ENCODE measurements around the gene TTC14.
"Not testable (repeated sequence)": the region's sequence is repeated elsewhere in the genome, so short reads cannot be mapped to it uniquely, and the experiment has no call there.

The TTC14 gene, protein sequence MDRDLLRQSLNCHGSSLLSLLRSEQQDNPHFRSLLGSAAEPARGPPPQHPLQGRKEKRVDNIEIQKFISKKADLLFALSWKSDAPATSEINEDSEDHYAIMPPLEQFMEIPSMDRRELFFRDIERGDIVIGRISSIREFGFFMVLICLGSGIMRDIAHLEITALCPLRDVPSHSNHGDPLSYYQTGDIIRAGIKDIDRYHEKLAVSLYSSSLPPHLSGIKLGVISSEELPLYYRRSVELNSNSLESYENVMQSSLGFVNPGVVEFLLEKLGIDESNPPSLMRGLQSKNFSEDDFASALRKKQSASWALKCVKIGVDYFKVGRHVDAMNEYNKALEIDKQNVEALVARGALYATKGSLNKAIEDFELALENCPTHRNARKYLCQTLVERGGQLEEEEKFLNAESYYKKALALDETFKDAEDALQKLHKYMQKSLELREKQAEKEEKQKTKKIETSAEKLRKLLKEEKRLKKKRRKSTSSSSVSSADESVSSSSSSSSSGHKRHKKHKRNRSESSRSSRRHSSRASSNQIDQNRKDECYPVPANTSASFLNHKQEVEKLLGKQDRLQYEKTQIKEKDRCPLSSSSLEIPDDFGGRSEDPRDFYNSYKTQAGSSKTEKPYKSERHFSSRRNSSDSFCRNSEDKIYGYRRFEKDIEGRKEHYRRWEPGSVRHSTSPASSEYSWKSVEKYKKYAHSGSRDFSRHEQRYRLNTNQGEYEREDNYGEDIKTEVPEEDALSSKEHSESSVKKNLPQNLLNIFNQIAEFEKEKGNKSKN

DNA sequence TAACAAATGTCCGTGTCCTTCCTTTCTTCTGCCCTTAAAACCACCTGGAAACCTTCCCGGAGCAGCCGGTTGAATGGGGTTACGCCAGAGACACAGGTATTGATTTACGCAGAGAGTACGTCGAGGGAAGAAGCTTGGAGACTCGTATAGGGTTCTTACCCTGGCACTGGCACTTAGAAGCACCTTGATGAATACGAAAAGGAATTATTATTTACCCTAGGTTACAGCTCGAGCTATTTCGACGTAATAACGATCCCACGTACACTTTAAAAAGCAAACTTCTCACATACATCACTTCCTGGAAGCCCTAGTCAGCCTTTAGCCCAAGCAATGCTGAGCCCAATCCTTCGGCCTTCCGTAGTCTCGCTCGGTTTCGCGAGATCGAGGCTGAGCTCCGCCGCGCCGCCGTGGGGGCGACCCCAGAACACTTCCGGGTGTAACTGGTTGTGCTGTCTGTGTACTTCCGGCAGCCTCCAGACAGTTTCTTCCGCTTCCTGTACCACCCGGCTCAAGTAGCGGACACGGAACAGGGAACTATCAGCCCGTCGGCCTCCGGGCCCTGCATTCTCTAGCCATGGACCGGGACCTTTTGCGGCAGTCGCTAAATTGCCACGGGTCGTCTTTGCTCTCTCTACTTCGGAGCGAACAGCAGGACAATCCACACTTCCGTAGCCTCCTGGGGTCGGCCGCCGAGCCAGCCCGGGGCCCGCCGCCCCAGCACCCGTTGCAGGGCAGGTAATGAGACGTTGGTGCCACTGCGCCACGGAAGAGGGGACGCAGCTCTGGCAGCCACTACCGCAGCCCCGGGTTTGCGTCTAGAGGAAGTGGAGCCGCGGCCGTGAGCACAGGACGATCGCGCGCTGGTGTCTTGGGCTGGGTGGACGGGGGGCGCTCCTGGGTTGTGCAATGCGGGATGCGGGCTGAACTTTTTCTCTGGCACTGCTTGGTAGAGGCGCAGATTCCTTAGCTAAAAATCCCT, at the start of gene TTC14:
Gene TTC14 (plus strand): TSS at position 476 of the 979 bp plus-strand sequence. CDS start 99 bp downstream, at position 575.
- peak; percentile 95 for FAIRE-seq

DNA sequence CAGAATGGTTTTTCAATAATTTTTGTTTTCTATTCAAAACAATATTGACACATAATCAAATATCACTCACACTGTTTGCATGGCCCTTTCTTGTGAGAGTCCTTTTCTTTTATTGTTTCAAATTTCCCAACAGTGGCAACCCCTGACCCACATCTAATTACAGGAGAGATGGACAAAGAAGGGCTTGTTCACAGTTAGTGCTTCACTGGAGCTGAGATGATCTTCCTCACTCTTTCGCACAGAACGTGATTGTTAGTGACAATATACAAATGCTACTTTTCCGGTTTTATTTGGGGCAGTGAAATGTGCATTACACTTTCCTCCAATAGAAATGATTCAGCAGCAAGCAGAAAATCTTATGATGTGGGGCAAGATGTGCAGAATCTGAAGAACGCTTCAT, 38.6 kb upstream of the TTC14 start:
- FAIRE-seq: no peak

DNA sequence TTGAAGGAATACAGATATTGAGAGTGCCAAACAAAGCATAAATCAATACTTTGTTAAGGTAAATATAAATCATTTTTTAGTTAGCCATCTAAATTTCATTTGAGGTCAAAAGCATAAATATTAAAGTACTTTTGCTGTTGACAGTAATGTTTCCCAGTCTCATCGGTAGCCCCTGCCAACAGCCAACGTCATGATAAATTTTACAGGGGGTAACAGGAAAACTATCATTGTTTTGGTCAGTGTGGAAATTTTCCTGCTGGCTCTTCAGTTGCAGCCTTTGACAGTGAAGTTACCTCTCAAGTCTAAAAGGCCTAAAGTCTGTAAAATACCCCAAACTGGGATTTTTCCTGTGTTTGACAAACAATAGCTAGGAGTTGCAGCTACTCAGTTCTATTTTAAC, 37.3 kb upstream of the TTC14 start:
- no peak for FAIRE-seq

DNA sequence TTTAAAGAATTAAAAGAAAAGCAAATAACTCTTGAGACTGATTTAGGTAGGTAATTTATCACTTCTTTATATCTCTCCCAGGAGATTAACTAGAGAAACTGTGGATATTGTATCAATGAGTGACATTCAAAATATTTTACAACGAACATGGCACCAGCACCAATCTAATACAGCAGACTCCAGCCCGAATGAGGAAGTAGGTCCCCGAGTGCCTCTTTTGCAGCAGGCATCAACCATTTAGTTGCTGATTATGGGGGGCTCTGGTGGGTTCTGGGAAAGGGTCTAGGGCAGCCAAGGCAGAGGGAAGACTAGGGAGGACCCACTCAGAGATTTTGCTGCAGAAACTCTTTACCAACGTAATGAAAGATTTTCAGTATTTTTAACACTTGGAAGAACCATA, 31.7 kb upstream of the TTC14 start:
- no peak for FAIRE-seq

DNA sequence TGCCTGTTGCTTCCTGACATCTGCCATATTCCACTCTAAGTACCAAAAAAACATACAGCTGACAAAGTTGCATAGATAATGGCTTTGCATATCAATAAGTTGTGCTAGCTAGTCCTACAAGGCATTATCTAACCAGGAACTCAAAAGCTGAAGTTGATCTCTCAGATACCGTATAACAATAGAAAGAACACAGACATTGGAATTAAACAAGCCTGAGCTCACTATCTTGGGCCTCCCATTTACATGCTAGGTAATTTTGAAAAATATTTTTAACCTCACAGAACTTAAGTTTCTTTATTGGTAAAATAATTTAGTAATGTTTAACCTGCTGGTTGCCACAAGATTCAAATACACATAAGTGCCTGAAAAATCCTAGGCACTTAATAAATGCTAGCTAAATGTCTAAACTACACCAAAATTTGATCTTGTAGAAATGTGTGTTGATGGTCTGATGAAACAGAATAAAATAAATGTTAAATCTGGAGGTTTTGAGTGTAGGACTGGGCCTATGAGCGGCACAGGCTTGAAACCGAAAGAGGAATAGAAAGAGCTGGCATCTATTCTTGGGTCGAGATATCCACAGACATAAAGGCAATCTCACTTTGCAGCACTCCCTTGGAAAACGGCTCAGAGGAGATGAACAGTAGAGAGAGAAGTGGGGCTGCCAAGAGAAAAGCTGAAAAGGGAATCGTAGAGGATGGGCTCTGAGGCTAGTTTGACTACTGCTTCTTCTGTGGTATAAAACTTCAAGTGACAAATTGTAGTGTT, 29.9 kb upstream of the TTC14 start:
- FAIRE-seq: no peak

DNA sequence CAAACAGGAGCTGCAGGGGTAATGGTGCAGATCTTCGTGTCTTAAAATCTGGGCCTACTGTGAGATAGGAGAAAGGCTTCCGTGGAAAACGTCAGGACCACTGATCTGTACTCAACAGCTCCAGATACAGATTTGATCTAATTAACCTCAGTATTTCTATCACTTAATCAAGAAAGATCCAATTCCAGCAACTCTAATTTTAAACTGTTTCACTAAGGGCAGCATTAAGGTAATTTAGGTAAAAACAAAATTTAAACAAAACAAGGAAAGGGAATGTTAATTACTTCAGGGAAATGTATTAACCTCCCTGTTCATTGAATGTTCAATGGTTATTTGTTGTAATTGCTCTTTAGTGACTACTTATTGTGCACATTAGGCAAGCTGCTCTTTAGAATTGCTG, 26.4 kb upstream of the TTC14 start:
- FAIRE-seq: no peak

DNA sequence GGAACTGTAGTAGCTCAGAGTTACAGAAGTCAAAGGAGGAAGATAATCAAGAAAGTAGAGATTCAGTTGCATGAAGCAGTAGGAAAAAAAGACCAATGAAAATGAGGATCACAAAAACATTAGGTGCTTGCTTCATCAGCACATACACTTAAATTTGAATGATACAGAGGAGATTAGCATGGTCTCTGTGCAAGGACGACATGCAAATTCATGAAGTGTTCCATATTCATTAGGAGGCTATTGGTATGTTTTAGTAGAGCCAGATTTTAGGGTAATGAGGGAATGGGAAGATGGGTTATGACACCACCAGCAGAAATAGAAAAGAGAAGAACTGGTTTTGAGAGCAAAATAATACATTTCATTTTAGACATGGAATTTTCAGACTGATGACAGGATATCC, 21.0 kb upstream of the TTC14 start:
- FAIRE-seq: no peak

DNA sequence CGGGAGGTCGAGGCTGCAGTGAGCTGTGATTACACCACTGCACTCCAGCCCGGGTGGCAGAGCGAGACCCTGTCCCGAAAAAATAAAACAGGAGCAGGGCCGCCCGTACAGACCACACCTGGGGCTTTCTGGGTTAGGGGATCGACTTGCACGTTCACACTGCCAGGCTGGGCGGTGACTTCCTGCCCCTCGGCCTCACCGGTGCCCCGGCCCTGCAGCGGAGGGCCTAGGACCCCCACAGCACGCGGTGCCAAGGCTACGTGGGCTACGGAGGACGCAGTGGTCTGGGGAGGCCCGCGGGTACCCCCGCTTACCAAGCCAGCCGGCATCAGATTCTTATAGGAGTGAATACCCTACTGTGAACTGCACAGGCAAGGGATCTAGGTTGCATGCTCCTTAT, 11.6 kb upstream of the TTC14 start:
- FAIRE-seq: no peak

DNA sequence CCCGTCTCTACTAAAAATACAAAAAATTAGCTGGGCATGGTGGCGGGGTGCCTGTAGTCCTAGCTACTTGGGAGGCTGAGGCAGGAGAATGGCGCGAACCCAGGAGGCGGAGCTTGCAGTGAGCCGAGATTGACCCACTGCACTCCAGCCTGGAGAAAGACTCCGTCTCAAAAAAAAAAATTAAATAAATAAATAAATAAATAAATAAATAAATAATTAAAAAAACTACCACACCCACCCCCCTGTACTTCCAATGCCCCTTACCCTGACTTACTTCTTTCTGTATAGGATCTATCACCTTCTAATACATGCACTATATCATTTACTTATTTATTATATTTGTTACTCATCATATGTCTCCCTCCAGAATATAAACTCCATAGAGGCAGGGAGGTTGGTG, 8.3 kb upstream of the TTC14 start:
- not testable (repeated sequence) for FAIRE-seq

DNA sequence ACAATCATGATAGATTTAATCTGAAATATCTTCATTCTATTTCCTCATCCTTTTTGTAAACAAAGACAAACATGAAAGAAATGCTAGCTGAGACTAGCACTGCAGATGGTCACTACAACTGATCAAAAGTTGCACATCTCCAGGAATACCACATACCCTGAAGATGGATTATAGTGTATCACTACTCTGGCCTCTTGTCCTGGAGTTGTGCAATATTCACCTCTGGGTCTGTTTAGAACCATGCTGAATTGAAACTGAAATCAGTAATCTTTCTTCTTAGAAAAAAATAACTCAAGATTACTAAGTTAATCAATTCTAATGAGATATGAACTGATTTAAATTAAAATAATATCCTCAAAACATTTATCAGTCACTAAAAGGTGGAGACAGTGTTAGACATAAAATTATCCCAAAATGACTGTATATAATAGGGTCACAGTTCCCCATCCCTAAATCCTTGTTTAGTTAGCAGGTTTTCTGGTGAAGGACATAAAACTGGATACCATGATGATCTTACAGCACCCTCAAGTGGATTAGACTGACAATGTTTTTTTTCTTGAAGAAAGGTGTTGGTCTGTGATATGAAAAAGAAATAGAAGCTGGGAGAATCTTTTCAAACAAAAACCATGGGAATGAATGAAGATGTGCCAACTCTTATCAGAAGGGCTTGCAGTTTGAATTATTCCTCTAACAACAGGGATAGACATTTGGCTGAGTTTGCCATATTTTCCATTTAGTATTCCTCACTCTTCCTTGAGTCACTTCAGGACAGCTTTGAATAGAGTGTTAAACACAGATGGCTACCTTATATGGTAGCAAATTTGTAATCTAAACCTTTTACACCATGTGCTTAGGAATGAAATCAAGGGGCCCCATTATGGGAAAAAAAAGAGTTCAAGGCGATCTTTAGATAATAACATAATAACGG, 7.1 kb upstream of the TTC14 start:
- peak; percentile 58 for FAIRE-seq

DNA sequence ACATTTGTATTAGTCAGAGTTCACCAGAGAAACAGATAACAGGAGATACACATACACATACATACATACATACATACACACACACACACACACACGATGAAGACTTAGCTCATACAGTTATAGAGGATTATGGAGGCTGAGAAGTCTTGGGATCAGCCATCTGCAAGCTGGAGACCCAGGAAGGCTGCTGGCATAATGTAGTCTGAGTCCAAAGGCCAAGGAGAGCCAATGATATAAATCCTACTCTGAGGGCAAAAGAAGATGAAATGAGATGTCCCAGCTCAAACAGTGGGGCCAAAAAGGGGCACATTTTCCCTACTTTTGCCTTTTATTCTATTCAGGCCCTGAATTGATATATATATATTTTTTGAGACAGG, 6.4 kb upstream of the TTC14 start:
- no peak for FAIRE-seq

DNA sequence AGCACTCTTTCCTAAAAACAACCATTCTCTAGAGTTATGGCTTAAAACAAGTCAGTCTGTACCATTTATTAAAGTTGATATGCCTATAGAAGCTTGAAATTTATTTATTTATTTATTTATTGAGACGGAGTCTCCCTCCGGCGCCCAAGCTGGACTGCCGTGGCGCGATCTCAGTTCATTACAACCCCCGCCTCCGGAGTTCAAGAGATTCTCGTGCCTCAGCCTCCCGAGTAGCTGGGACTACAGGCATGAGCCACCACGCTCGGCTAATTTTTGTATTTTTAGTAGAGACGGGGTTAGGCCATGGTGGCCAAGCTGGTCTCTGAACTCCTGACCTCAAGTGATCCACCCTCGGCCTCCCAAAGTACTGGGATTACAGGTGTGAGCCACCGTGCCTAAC, 1.5 kb upstream of the TTC14 start:
- FAIRE-seq: no peak

DNA sequence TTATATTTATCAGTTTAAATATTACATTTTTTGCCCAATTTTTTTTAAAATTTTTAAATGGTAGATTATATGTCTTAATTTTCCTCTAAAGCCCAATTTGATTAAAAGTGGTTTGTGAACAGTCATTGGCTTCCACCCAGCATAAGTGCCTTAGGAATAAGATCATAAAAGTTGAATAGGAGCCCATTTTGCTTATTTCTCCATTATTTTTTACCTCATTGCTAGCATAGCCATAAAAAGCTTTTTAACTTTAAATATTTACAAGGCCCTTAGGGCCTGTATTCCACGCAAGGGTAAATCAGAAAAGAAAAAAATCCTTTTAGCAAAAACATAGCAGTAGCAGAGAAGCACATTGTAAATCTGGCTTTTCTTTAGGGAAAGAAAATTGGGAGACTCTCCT, 9.0 kb downstream of the TTC14 start:
- no peak for FAIRE-seq

DNA sequence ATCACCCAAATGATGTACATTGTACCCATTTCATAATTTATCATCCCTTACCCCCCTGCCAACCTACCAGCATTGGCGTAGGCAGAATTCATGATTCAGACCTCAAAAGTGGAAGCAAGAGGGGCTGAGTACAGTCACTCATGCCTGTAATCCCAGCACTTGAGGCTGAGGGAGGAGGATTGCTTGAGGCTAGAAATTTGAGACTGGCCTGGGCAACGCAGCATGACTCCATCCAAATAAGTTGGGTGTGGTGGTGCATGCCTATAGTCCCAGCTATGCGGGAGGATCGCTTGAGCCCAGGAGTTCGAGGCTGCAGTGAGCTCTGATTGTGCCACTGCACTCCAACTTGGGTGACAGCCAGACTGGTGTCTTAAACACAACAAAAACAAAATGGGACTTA, 10.4 kb downstream of the TTC14 start:
- no peak for FAIRE-seq

DNA sequence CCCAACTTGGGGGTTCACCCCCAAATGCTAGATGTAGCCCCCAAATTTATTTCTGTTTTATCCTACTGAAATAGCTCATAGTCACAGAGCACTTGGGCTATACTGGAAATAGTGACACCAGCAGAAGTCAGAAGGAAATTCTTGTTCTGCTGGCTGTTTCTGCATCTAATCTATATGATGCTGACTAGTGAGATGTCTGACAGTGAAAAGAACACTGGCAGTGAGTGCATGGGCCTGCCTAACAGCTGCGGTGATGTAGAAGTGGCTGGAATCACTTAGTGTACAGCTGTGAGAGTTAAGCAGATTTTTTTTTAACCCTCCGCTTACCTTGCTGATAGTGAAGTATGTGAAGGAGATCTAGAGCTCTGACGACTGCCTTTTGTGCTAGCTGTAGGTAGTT, 14.0 kb downstream of the TTC14 start:
- no peak for FAIRE-seq

DNA sequence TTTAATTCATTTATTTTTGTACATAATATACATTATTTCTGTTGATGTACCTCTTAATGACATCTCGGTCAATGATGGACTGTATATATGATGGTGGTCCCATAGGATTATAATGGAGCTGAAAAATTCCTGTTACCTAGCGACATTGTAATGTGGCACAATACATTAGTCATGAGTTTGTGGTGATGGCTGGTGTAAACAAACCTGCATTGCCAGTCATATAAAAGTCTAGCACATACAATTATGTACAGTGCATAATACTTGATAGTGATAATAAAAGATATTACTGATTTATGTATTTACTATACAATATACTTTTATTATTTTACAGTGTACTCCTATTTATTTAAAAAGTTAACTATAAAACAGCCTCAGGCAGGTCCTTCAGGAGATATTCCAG, 15.1 kb downstream of the TTC14 start:
- no peak for FAIRE-seq

DNA sequence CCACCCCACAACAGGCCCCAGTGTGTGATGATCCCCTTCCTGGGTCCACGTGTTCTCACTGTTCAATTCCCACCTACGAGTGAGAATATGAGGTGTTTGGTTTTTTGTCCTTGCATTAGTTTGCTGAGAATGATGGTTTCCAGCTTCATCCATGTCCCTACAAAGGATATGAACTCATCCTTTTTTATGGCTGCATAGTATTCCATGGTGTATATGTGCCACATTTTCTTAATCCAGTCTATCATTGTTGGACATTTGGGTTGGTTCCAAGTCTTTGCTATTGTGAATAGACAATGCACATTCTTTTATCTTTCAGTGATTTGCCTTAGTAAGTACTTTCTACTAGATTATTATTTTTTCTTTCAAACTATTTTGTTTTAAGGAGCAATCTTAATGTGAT, 16.6 kb downstream of the TTC14 start:
- not testable (repeated sequence) for FAIRE-seq

DNA sequence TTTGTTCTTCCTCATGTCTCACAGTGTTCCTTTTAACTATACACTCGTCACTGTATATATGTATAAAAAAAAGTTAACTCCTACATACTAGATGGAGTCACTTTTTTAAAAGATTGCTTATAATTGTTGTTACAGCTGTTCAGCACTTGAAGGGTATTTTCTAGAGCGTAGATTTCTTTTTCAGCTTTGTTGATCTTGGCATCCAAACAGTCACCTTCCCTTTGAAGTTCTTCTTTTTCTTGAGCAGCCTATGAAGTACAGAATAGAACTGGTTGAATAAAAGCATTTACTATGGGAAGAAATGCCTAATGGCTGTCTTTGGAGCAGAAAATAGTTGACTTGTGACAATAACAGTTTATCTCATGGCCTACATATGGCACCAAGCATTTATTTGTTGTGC, 17.8 kb downstream of the TTC14 start:
- no peak for FAIRE-seq

DNA sequence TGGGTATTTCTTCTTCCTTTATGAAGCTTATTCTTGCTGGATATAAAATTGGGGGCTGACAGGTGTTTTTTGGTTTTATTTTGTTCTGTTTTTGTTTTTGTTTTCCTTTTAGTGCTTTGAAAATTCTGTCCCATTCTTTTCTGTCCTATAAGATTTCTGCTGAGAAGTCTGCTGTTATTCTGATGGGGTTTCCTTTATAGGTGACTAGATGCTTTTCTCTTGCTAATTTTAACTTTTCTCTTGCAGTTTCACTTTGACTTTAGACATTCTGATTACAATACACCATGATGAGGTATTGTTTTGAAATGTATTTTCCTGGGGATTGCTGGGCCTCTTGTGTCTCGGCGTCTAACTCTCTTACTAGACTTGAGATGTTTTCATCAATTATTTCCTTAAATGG, 22.8 kb downstream of the TTC14 start:
- no peak for FAIRE-seq

DNA sequence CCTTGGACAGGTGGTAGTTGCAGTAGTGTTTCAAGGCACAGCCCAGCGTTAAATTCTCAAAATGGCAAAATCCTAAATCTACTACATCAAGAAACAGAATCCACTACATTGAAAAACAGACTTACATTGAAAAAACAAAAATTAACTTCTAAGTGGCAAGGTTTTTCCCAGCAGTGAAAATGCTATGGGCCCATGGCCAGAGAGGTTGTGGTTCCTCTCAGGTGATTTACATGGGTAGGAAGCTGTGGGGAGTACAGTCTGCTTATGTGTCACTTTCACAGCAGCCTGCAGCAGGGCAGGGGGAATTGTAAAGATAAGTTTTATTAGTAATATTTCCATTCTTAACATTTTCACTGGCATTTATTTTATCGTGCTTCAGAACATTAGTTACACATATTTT, 24.9 kb downstream of the TTC14 start:
- no peak for FAIRE-seq

DNA sequence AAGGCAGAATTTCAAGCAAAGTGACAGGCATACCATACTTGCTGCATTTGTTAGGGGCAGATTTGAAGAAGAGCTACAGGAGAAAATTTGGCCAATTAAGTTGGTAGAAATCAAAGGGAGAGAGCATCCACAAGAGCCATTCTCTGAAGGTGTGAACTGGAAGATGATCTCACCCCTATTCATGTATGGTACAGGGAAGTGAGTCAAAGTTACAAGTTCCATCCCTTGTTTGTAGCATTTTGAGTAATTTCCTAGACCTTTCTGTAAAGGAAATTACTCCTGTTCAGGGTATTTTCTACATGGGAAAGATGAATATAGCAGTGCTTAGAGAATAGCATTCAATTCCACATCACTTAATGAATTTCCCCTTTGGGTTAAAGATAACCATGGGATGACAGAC, 28.4 kb downstream of the TTC14 start:
- FAIRE-seq: no peak
